Measurements from ENCODE around the gene SCN5A.

The SCN5A gene

DNA sequence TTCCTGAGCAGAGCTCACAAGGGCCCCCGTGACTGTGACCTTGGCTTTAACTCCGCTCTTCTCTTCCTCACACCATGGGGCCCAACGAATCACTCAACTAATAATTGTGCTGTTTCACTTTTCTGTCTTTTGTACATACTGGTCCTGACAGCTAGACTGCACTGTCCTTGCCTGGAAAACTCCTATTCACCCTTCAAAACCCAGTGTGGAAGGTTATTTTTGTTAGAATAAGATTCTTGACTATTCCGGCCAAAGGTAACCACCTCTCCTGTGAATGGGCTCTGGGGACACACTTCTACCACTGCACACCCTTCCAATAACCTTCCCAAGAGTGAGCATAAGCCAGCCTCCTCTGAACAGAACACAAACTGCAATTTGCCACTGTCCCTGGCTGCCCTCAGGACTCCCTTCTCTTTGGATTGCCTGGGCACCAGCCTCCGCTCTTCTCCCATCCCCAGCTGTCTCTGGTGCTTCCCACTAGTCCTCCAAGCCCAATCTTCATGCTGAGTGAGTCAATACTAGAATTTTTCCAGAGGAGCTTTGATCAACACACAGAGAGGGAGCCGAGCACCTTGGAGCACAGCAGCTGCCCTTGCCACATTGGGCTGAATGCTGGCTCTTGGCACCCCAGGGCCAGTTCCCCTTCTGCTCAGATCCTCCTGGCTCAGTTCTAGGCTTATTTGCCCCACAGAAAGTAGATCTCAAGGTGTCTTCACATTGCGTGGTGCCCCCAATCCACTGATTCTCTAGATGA, 2.1 kb downstream of the SCN5A start:
- no peak for DNase-seq

DNA sequence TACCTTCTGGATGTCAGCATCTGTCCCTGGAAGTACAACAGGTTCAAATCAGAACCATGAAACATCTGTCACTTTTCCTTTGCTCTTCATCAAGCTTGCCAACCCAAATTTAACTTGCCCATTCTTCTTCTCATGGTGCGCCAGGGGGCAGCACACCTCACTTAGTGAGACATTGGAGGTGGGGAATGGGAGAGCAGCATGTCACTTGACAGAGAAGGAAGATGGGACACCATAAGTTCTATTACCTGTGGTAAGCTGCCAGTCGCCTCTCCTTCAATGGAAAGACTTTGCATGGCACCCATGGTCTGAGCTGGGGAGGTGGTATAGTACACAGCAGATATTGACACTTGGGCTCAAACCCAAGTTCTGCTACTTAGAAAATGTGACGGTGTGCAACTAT, 2.9 kb downstream of the SCN5A start:
- DNase-seq: peak in 1 of 3 experiments; percentile 6

DNA sequence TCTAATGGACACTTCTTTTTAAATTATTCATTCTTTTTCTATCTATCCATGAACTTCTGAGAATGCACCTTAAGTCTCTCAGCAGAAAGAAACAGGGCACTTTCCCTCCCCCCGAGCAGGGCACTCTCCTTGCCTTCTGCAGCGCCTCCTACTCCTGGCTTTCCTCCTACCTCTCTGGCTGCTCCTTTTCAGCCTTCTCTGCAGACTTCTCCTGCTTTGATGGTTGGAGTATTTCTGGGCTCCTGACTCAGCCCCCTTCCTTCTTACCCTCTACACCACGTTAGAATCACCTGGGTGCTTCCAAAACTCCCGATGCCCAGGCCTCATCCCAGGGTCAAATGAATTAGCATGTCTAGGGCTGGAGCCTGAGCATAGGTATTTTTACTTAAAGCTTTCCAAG, 3.4 kb downstream of the SCN5A start:
- DNase-seq: no peak

DNA sequence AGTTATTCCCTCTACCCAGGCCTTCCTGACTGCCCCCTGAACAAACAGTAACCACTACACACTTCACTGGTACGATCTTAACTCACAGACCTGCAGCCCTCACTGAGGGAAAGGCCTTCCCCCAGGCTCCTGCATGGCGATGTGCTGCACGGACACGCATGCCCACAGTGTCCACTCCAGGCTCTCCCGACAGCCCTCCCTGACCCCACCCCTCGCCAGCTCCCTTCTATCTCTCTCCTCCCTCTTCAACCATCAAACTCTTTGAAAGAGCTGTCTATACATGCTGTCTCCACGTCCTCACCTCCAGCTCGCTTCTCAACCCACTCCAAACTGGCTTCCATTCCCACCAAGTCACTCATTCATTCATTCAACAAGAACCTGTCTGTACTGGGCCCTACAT, 3.9 kb downstream of the SCN5A start:
- DNase-seq: no peak

DNA sequence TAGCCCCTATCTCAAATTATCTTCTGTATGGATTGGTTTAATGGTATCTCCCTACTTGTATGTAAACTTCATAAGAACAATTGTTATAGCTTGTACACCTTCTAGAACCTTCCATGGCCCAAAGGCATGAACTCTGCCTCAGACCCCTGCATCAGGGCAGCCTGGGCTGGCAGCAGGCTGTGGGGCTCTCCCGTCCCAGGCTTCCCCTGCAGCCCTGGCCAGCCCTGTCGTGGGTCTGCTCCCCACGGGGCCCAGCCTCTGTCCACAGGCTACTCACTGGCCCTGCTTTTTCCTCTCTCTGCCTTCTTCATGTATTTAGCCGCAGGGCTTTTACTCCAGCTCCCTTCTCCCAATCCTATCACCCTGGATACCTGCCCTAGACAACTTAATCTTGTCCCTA, 4.4 kb downstream of the SCN5A start:
- no peak for DNase-seq

DNA sequence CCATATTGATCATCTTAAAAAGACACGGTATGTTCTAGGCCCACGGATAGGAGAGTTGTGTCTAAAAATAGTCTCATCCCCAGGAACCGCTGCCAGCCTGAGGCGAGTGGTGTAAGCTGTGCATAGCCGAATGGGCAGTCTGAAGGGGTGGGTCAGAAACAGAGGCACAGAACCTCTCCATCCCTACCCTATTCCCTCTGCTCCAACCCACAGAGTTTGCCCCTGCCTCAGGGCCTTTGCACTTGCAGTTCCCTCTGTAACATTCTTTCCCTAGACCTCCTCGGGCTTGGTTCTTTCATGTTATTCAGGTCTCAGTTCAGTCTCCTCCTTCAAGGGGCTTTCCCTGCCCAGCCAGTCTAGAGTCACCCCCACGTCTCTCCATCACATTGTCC, 4.8 kb downstream of the SCN5A start:
- DNase-seq: no peak

DNA sequence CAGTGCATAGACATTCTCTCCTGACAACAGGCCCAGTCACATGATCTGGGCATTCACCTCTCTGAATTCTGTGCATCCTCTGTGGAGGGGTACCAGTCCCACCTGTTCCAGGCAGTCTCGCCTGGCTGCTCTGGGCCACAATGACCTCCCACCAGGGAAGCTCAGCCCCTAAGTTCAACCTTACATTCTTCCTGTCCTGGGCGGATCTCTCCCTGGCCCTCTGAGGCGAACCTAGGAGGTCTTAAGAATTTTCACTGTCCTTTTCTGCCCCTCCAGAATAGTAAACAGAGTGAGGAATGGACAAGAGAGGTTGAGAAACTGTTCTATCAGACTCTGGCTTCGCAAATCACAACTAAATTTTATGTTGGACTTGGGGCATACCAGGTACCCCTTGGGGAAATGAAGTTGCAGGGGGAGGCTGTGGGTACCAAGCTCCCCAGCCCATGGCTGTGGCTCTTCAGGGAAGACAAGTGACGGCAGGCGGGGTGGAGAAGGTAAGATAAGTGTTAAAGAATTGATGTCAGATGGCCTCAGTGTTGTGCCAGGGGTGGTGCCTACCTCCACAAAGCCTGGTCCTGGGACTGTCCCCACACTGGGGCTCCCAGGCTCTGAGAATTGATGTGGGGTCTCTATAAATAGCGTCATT, 5.3 kb downstream of the SCN5A start:
- DNase-seq: no peak

DNA sequence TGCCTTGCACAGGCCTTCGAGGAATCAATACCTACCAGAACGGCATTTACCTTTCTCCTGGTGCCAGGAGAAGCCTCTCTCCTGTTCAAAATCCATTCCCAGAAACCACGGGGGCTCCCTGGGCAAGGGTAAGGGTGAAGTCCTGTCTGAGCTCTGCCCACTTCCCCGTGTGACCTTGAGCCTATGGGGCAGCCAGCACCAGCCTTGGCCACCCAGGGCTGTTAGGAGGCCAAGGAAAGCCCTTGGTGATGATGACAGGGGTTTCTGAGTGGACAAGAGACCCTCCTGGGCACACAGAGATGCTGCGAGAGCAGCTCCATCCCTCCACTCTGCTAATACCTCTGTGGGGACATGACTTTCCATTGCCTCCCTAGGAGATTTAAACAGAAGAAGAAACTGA, 5.9 kb downstream of the SCN5A start:
- DNase-seq: no peak

DNA sequence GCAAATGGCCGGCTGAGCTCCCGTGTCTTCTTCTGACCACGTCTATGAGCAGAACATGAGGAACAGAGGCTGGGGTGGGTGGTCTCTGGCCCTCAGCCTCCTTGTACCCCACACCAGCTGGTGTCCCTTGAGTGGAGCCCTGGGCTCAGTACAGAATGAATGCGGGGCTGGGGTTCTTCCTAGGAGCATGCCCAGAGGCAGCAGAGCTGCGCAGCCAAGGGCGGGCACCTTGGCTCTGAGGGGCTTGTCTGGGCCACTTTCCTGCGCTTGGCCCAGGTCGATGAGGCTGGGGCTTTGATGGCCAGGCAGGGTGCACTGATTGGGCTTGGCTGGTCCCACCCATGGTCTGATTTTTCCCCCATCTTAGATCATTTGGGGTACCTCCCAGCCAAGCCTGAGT, 6.4 kb downstream of the SCN5A start:
- no peak for DNase-seq

DNA sequence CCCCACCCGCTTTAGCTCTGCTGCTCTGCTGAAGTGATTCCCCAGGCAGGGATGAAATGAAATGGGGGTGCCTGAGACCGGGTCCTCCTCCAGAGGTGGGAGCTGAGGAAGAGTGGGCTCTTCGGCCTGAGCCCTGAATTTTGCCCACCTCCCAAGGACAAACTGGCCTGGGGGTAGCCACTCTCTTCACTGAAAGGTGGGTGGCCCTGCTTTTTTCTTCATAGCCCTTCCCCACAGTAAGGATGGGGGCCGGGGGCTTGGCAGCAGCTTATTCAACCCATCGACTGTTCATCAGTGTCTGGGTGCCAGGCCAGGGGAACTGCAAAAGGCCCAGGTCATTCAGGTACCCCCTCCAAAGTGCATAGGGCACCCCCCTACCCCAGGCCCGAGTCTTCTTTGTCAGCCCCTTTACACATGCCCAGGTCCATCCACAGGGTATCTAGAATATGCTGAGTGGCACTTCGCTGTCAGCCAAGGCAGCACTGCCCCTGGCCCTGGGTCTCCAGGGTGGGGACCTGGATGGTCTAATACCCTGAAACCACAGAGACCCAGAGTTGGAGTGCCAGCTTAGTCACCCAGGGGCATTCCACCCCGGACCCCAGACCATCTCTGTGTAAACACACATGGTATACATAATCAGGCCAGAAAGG, 7.9 kb downstream of the SCN5A start:
- DNase-seq: no peak

DNA sequence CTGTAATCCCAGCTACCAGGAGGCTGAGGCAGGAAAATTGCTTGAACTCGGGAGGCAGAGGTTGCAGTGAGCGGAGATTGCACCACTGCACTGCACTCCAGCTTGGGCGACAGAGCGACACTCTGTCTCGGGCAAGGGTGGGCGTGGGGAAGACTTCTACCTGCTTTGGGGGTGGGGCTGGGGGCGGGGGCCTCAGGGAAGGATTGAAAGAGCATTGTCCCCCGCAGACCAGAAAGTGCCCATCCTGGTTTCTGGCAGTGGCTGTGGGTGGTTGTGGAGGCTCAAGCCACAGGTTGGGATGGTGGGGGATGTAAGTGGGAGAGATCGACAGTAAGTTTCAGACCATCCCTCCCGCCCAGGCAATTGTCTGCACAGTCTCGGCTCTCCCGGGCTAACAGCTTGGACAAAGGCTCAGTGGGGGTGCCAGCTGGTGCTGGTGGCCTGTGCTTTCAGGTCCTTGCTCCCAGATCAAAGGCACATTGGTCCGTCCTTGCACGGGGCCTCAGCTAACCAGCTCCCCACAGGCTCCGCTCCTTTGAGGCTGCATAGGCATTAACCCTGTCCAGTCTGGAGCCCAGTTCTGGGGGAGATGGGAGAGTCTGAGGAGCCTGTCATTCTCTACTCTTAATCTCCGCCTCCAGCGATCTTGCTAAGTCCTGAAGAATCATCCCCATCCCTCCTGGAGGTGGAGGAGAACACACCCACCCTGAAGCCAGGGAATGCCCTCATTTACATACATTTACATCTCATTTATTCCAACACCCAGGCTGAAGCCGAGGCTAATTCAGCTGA, 8.6 kb downstream of the SCN5A start:
- peak in 2 of 3 experiments; percentile 13 to 53 for DNase-seq

DNA sequence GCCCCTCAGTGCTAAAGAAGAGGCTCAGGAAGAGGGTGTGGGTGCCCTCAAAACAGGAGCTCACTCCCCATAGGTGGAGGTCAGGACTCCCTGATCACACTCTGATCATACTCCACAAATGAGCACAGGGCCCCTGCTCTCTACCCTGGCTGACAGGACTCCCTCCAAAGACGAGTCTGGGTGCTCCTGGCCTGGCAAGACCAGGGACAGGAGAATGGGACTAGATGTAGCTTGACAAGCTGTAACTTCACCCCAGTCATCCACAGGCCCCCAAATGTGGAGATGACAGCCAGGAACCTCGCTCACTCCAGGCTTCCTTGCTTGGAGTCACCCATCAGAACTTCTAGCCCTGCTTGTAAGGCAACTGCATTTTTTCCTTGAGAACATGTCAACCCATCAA, 11.1 kb downstream of the SCN5A start:
- no peak for DNase-seq

DNA sequence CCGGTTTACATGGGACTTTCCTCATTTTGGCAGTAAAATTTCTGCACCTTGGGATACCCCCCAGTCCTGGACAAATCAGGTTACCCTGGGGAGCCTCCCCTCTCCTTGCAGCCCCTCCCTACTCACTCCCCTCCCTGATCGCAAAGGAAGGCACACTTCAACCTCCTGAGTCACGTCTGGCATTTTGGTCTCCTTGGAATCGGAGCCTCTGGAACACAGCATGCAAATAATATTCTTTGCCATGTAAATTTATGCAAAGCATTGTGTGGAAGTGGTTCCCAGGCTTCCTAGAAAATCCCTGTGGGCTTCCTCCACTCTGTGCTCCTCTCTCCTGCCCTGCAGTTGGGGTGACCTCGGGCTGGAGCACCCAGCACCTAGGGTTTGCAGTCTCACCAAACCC, 11.6 kb downstream of the SCN5A start:
- DNase-seq: no peak

DNA sequence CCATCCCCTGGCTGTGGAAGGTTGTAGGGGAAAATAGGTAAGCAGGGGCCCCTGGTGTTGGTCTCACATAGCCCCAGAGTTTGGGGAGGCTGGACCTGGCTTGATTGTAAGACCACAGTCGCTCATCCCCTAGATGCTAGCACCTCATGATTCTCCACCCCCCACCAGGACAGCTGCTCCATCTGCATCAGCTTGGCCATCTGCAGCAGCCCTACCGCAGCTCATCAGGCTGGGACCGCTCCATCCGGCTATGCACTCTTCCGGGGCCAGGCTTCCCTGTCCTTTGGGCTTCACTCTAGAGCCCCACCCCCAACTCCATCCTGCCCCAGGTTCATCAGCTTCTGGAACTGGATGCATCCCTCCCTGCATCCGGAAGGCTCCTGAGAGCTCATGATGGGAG, 12.6 kb downstream of the SCN5A start:
- DNase-seq: no peak

DNA sequence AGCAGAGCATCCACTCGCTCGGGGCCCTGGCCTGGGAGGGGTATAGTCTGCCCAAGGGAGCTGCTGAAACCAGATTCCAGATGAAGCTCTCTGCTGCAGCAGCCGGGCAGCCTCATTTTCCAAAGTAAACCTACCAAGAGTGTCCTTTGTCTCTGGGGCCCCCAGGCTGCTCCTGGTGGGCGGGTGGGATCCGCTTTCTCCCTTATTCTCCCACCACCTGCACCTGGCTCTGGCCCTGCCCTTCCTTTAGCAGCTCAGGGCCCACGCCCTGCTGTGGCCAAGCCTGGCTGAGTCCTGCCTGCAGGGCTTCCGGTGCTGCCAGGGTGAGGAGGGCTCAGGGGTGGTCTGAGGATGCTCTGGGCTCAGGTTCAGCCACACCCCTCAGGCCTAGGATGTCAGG, 13.0 kb downstream of the SCN5A start:
- DNase-seq: peak in 1 of 3 experiments; percentile 2

DNA sequence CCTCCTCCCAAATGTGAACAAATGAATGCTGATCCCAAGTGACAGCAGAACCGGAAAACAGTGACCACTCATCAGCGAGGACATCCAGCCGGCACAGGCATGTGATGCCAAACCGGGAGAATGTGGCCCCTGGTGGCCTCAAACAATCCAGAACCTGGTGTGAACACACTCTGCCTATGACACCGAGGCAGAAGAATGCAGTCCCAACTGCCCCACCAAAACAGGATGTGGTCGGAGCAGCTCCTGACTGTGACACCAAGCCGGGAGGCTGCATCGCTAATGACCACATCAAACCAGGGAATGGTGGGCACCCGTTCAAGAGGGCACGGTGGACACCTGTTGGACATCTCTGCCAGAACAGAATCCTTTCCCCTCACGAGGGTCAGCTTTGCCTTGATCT, 15.4 kb downstream of the SCN5A start:
- no peak for DNase-seq

DNA sequence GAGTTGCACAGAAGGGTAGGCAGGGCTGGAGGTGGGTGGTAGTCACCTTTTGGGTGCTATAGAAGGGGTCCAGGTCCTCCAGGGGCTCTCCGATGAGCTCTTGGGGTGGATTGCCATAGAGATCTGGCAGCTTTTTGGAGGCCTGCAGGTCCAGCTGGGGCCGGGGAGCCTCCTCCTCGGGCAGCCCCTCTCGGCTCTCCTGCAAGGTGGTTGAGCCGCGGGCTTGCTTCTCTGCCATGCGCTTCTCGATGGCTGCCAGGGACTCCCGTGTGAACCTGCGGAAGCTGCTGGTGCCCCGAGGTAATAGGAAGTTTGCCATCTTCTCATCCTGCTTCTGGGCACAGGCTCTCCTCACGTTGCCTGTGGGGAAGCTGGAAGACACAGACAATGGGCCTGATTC, 16.5 kb downstream of the SCN5A start:
- DNase-seq: no peak

DNA sequence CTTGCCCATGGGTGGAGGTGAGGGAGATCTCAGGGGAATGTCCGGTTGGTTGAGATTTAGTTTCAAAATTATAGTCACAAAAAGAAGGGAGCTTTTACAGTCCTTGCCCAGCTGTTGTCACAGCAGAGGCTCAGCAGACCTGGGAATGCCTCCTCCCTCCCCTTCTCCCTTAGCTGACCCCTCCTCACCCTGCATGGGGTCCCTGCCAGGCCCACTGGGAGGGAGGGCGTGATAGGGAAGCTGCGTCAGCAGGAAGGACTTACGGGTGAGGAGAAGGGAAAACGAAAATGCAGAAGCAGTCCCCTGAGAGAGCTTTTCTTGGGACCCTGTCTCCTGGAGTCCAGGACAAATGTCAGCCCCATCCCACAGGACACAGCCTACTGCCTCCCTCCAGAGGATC, 18.9 kb downstream of the SCN5A start:
- no peak for DNase-seq

DNA sequence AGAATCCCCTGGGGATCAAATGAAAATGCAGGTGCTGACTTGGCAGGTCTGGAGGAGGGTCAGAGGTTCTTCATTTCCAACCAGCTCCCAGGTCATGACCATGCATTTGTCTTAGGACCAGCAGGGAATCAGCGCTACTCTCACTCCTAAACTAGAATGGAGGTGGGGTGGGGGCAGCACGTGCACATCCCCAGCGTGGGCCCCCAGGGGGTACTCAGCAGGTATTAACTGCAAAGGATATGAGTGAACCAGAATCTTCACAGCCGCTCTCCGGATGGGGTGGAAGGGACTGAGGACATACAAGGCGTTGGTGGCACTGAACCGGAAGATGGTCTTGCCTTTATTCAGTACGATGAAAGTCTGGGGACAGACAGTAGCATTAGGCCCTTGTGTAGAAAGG, 19.4 kb downstream of the SCN5A start:
- no peak for DNase-seq

DNA sequence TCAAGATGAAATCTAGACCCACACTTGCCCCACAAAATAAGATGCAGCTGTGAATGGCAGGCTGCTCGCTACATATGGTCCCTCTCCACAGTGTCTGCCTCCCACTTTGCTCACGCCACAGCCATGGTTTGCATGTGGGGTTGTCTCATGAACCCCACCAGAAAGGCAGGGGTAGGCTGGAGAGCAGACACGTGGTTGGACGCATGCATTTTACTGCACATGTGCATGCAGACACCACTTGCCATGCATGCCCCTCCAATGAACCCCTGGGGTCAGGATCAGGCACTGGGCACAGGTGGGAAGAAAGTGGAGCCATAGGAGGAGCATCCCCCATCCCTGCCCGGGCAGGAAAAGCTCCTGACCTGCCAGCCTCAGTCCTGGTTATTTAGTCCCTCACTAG, 20.7 kb downstream of the SCN5A start:
- no peak for DNase-seq

DNA sequence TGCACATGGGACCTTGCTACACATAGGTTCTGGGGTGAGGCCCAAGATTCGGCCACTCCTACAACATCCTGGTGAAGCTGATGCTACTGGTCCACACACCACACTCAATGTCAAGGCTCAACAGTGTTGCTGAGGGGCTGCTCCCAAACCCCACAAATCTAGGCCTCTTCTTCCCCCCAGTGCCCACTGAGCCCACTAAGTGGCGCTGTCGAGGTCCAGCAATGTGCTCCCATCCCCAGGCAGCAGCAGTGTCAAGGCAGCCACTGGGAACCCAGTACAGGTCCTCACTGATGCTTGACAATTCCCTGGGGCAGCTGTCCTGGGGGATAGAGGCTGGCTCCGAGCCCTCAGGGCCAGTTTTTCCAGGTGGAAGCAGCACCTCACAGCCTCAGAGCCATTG, 21.5 kb downstream of the SCN5A start:
- no peak for DNase-seq

DNA sequence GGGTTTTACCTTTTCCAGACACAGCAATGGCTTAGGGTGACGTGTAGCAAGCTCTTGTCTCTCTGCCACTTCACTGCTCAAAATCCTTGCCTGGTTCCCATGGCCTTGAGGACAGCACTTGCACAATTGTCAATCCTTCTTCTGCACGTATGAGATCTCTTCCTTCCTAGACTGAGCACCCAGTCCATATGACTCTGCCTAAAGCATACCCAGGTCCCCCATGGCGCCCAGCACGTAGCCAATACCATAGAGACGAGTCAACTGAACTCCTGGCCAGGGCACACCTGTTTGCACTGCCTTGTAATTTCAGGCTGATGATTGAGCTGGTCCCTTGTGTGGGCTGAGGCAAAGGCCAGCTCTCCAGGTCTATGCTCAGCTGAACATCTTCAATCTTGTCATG, 23.3 kb downstream of the SCN5A start:
- no peak for DNase-seq

DNA sequence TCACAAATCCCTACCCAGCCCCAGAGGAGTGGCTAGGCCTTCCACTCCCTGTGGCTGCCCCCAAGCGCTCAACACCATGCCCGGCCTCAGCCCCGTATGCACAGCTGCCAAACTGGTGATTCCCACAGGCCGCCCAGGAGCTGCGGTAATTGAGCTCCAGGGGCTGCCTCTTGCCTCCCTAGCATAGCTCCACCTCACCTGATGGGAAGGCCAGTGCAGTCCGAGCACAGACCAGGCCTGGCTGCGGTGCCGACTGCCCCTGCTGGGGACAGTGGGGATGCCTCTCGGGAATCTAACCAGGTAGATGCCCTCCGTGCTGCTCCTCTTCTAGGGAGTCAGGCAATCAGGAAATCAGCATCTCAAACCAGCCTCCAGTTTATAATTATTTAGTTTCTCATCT, 25.9 kb downstream of the SCN5A start:
- no peak for DNase-seq

DNA sequence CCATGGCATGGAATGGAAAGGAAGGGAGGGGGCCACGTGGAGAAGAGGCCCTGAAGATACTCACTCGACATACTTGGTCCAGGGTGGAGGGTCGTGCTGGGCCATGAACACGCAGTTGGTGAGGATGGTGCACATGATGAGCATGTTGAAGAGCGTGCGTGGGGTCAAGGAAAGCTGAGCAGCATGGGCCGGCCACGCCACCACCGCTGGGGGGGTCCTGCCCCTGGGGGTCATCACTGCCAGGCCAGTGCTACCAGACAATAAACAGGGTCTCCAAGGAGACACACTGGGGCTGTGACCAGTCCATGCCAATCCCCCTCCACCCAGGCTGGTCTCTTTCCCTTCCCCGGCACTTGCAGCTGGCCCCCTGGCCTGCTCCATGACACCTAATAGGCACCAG, 27.2 kb downstream of the SCN5A start:
- DNase-seq: no peak
